ENCODE data around the gene TRHDE. TPM values are rescaled to one million over a fixed set of nuclear protein-coding genes. Genes with fewer than 3 reads are reported as not detected.

TRHDE gene
- total RNA-seq, 2 experiments from 2014 or later, result not detected

GRCh38 chr12:72275526-72275925 is 3.4 kb downstream of the TRHDE start:
- intact Hi-C loops (cut with DNase I, micrococcal nuclease), result no loop called here
- H3K4me3 Mint-ChIP-seq, result no peak overlapping the region
- H3K27me3 Mint-ChIP-seq, result peaks cover 37% of the 10 kb centered on the region

GRCh38 chr12:72276181-72276805 is 4.1 kb downstream of the TRHDE start:
- no peaks in the 10 kb centered on the region for H3K9me3 Mint-ChIP-seq (ENCODE audit: low read depth)
- H3K27ac Mint-ChIP-seq, result no peak overlapping the region
- ATAC-seq (no peak), DNase-seq (no peak)
- ChIA-PET POLR2A (no interaction called here), CTCF (no interaction called here)
- peaks cover 30% of the 10 kb centered on the region for H3K27me3 Mint-ChIP-seq
- H3K4me1 Mint-ChIP-seq, result no peaks in the 10 kb centered on the region
- no peaks in the 10 kb centered on the region for H3K36me3 Mint-ChIP-seq (ENCODE audit: low read depth)
- no peak overlapping the region for H3K4me3 Mint-ChIP-seq
- intact Hi-C loops (cut with DNase I, micrococcal nuclease), result no loop called here

More at GRCh38 chr12:72275526-72275925, 3.4 kb downstream of the TRHDE start:
- ATAC-seq (no peak), DNase-seq (no peak)
- H3K9me3 Mint-ChIP-seq (ENCODE audit: low read depth), result no peaks in the 10 kb centered on the region
- ChIA-PET CTCF (no interaction called here), POLR2A (no interaction called here)
- no peaks in the 10 kb centered on the region for H3K36me3 Mint-ChIP-seq (ENCODE audit: low read depth)
- no peaks in the 10 kb centered on the region for H3K4me1 Mint-ChIP-seq
- no peak overlapping the region for H3K27ac Mint-ChIP-seq

GRCh38 chr12:72277415-72277814 is 5.2 kb downstream of the TRHDE start:
- POLR2A ChIA-PET, result no interaction called here
- DNase-seq (no peak), ATAC-seq (no peak)
- CTCF ChIA-PET, result no interaction called here
- Mint-ChIP-seq H3K4me1 (no peaks in the 10 kb centered on the region), H3K36me3 (ENCODE audit: low read depth) (no peaks in the 10 kb centered on the region), H3K27me3 (peaks cover 23% of the 10 kb centered on the region), H3K4me3 (no peak overlapping the region), H3K9me3 (ENCODE audit: low read depth) (no peaks in the 10 kb centered on the region), H3K27ac (no peak overlapping the region)
- intact Hi-C loops (cut with DNase I, micrococcal nuclease), result no loop called here

GRCh38 chr12:72278894-72279293 is 6.7 kb downstream of the TRHDE start:
- ATAC-seq, result no peak
- H3K4me1 Mint-ChIP-seq, result no peaks in the 10 kb centered on the region
- ChIA-PET POLR2A (no interaction called here), CTCF (no interaction called here)
- H3K9me3 Mint-ChIP-seq (ENCODE audit: low read depth), result no peaks in the 10 kb centered on the region
- no peak for DNase-seq
- H3K27me3 Mint-ChIP-seq, result peaks cover 17% of the 10 kb centered on the region
- intact Hi-C loops (cut with DNase I, micrococcal nuclease), result no loop called here
- H3K36me3 Mint-ChIP-seq (ENCODE audit: low read depth), result no peaks in the 10 kb centered on the region
- no peak overlapping the region for H3K4me3 Mint-ChIP-seq
- H3K27ac Mint-ChIP-seq, result no peak overlapping the region

- H3K4me1 Mint-ChIP-seq, result no peaks in the 10 kb centered on the region
- no peak overlapping the region for H3K27ac Mint-ChIP-seq
- intact Hi-C loops (cut with DNase I, micrococcal nuclease), result no loop called here
- H3K4me3 Mint-ChIP-seq, result no peak overlapping the region
- DNase-seq (no peak), ATAC-seq (no peak)
- no peaks in the 10 kb centered on the region for H3K9me3 Mint-ChIP-seq (ENCODE audit: low read depth)
- H3K27me3 Mint-ChIP-seq, result peaks cover 4% of the 10 kb centered on the region
- CTCF ChIA-PET, result no interaction called here
- POLR2A ChIA-PET, result no interaction called here
- no peaks in the 10 kb centered on the region for H3K36me3 Mint-ChIP-seq (ENCODE audit: low read depth)
Measured at GRCh38 chr12:72281126-72281525, 9.0 kb downstream of the TRHDE start.

GRCh38 chr12:72282721-72283120 is 10.6 kb downstream of the TRHDE start:
- intact Hi-C loops (cut with DNase I, micrococcal nuclease), result no loop called here
- H3K4me3 Mint-ChIP-seq, result no peak overlapping the region
- DNase-seq (no peak), ATAC-seq (no peak)
- no peak overlapping the region for H3K27ac Mint-ChIP-seq
- no peaks in the 10 kb centered on the region for H3K36me3 Mint-ChIP-seq (ENCODE audit: low read depth)
- ChIA-PET CTCF (no interaction called here), POLR2A (no interaction called here)
- H3K9me3 Mint-ChIP-seq (ENCODE audit: low read depth), result peaks cover 2% of the 10 kb centered on the region
- H3K27me3 Mint-ChIP-seq, result peaks cover 4% of the 10 kb centered on the region
- H3K4me1 Mint-ChIP-seq, result no peaks in the 10 kb centered on the region

GRCh38 chr12:72285861-72286260 is 13.7 kb downstream of the TRHDE start:
- ChIA-PET CTCF (no interaction called here), POLR2A (no interaction called here)
- DNase-seq, result no peak
- H3K4me1 Mint-ChIP-seq, result no peaks in the 10 kb centered on the region
- intact Hi-C loops (cut with DNase I, micrococcal nuclease), result no loop called here
- H3K36me3 Mint-ChIP-seq (ENCODE audit: low read depth), result no peaks in the 10 kb centered on the region
- H3K27ac Mint-ChIP-seq, result no peak overlapping the region
- peaks cover 1% of the 10 kb centered on the region for H3K27me3 Mint-ChIP-seq
- ATAC-seq, result no peak
- H3K9me3 Mint-ChIP-seq (ENCODE audit: low read depth), result peaks cover 2% of the 10 kb centered on the region
- no peak overlapping the region for H3K4me3 Mint-ChIP-seq

- Mint-ChIP-seq H3K9me3 (ENCODE audit: low read depth) (peaks cover 2% of the 10 kb centered on the region), H3K27me3 (peaks cover 1% of the 10 kb centered on the region), H3K4me3 (no peak overlapping the region), H3K36me3 (ENCODE audit: low read depth) (no peaks in the 10 kb centered on the region), H3K4me1 (no peaks in the 10 kb centered on the region), H3K27ac (no peak overlapping the region)
- intact Hi-C loops (cut with DNase I, micrococcal nuclease), result no loop called here
- ChIA-PET POLR2A (no interaction called here), CTCF (no interaction called here)
- no peak for ATAC-seq
- DNase-seq, result no peak
Measured at GRCh38 chr12:72286526-72286925, 14.4 kb downstream of the TRHDE start.

- ATAC-seq (no peak), DNase-seq (no peak)
- peaks cover 1% of the 10 kb centered on the region for H3K27me3 Mint-ChIP-seq
- ChIA-PET POLR2A (no interaction called here), CTCF (no interaction called here)
- H3K9me3 Mint-ChIP-seq (ENCODE audit: low read depth), result peaks cover 2% of the 10 kb centered on the region
- H3K4me1 Mint-ChIP-seq, result no peaks in the 10 kb centered on the region
- no peaks in the 10 kb centered on the region for H3K36me3 Mint-ChIP-seq (ENCODE audit: low read depth)
- H3K27ac Mint-ChIP-seq, result no peak overlapping the region
- intact Hi-C loops (cut with DNase I, micrococcal nuclease), result no loop called here
- no peak overlapping the region for H3K4me3 Mint-ChIP-seq
Measured at GRCh38 chr12:72288436-72288835, 16.3 kb downstream of the TRHDE start.

- no peak for ATAC-seq
- intact Hi-C loops (cut with DNase I, micrococcal nuclease), result no loop called here
- no peak overlapping the region for H3K4me3 Mint-ChIP-seq
Measured at GRCh38 chr12:72288911-72289310, 16.7 kb downstream of the TRHDE start.

GRCh38 chr12:72289633-72290032 is 17.5 kb downstream of the TRHDE start:
- no peaks in the 10 kb centered on the region for H3K36me3 Mint-ChIP-seq (ENCODE audit: low read depth)
- intact Hi-C loops (cut with DNase I, micrococcal nuclease), result no loop called here
- no peak overlapping the region for H3K4me3 Mint-ChIP-seq
- DNase-seq (no peak), ATAC-seq (no peak)
- ChIA-PET POLR2A (no interaction called here), CTCF (no interaction called here)
- no peaks in the 10 kb centered on the region for H3K4me1 Mint-ChIP-seq
- peaks cover 2% of the 10 kb centered on the region for H3K9me3 Mint-ChIP-seq (ENCODE audit: low read depth)
- no peak overlapping the region for H3K27ac Mint-ChIP-seq
- peaks cover 1% of the 10 kb centered on the region for H3K27me3 Mint-ChIP-seq

More at GRCh38 chr12:72288911-72289310, 16.7 kb downstream of the TRHDE start:
- Mint-ChIP-seq H3K4me1 (no peaks in the 10 kb centered on the region), H3K27ac (no peak overlapping the region), H3K9me3 (ENCODE audit: low read depth) (peaks cover 2% of the 10 kb centered on the region), H3K36me3 (ENCODE audit: low read depth) (no peaks in the 10 kb centered on the region), H3K27me3 (peaks cover 1% of the 10 kb centered on the region)
- ChIA-PET POLR2A (no interaction called here), CTCF (interaction anchor here (0.5 kb wide), 1 partner anchor 143 kb away, joined by 3 read pairs; no protein-coding TSS in a partner anchor)
- DNase-seq, result no peak

- CTCF ChIA-PET, result no interaction called here
- Mint-ChIP-seq H3K4me1 (no peaks in the 10 kb centered on the region), H3K9me3 (ENCODE audit: low read depth) (peaks cover 2% of the 10 kb centered on the region), H3K27me3 (no peaks in the 10 kb centered on the region), H3K36me3 (ENCODE audit: low read depth) (no peaks in the 10 kb centered on the region), H3K27ac (no peak overlapping the region), H3K4me3 (no peak overlapping the region)
- ATAC-seq (no peak), DNase-seq (no peak)
- intact Hi-C loops (cut with DNase I, micrococcal nuclease), result no loop called here
- POLR2A ChIA-PET, result no interaction called here
Measured at GRCh38 chr12:72291175-72291574, 19.0 kb downstream of the TRHDE start.

GRCh38 chr12:72293701-72294100 is 21.5 kb downstream of the TRHDE start:
- CTCF ChIA-PET, result no interaction called here
- Mint-ChIP-seq H3K27me3 (no peaks in the 10 kb centered on the region), H3K4me3 (no peak overlapping the region), H3K9me3 (ENCODE audit: low read depth) (no peaks in the 10 kb centered on the region), H3K27ac (no peak overlapping the region), H3K4me1 (no peaks in the 10 kb centered on the region), H3K36me3 (ENCODE audit: low read depth) (no peaks in the 10 kb centered on the region)
- intact Hi-C loops (cut with DNase I, micrococcal nuclease), result no loop called here
- ATAC-seq (no peak), DNase-seq (no peak)
- POLR2A ChIA-PET, result no interaction called here

Measured in activated CD4-positive, alpha-beta T cell treated with anti-CD3 and anti-CD28 coated beads for 36 hours (primary cell).